Cardiac fibroblast (primary cell): ENCODE results near the gene BICRA.
"Not testable (repeated sequence)": the region's sequence is repeated elsewhere in the genome, so short reads cannot be mapped to it uniquely, and the experiment has no call there.

Experiments
- DNase-seq, 2 donors: peaks; one replicate each; pipeline versions ENCODE4 v3.0.0 to v3.0.0-alpha.2; 2010; ENCODE audit warnings: low read depth in 2 of 2
- H3K4me3 ChIP-seq, 2 donors: replicated peaks in 1 of 2; 1 replicate in 1 of 2; 2 replicates in 1 of 2; pipeline ENCODE4 v1.5.1; 2011; ENCODE audit warnings: low read depth in 2 of 2, low read length in 2 of 2, mild to moderate bottlenecking in 2 of 2, moderate library complexity in 1 of 2
- TF ChIP-seq, protein P1 (sequence below): IDR thresholded peaks from one replicate; pipeline ENCODE4 v1.5.1; 2011; ENCODE audit warnings: low read depth, mild to moderate bottlenecking, low read length, inconsistent platforms

Gene BICRA

DNA sequence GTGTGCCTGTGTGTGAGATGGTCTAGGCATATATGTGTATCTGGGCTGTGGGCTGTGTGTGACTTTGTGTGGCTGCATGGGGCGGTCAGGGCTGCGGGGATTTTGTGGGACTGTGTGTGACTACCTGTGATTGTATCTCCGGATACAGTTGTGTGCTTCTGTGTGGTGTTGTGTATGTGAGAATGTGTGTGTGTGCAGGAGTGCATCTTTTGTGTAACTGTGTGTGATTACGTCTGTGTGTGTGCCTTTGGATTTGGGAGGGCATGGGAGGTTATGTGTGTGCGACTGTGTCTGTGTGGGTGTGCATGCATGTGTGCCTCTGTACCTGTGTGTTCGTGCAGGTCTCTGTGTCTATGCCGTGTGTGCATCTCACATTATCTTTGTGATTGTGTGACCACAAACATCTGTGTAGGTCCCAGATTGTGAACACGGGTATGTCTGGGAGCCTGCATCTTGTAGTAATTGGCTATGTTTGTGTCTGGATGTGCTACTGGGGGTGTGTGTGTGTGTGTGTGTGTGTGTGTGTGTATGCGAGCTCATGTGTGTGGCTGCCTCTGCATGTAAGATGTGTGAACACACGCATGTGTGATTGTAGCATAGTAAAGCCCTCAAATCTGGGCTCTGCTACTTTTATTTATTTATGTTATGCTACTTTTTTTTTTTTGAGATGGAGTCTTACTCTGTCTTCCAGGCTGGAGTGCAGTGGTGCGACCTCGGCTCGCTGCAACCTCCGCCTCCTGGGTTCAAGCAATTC is 111.9 kb downstream of the BICRA start:
- TF ChIP-seq, protein P1, sequence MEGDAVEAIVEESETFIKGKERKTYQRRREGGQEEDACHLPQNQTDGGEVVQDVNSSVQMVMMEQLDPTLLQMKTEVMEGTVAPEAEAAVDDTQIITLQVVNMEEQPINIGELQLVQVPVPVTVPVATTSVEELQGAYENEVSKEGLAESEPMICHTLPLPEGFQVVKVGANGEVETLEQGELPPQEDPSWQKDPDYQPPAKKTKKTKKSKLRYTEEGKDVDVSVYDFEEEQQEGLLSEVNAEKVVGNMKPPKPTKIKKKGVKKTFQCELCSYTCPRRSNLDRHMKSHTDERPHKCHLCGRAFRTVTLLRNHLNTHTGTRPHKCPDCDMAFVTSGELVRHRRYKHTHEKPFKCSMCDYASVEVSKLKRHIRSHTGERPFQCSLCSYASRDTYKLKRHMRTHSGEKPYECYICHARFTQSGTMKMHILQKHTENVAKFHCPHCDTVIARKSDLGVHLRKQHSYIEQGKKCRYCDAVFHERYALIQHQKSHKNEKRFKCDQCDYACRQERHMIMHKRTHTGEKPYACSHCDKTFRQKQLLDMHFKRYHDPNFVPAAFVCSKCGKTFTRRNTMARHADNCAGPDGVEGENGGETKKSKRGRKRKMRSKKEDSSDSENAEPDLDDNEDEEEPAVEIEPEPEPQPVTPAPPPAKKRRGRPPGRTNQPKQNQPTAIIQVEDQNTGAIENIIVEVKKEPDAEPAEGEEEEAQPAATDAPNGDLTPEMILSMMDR: no peak
- DNase-seq: no peak
- H3K4me3 ChIP-seq: peak overlapping the region in 1 of 2 donors; percentile 4

DNA sequence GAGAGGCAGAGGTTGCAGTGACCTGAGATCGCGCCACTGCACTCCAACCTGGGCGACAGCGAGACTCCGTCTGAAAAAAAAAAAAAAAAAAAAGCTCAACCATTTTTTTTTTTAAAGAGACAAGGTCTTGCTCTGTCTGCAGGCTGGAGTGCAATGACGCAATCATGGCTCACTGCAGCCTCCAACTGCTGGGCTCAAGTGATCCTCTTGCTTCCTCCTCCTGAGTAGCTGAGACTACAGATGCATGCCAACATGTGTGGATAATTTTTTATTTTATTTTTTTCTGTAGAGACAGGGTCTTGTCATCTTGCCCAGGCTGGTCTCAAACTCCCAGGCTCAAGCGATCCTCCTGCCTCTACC is 114.6 kb downstream of the BICRA start:
- DNase-seq: peak; percentile 93 to 94
- H3K4me3 ChIP-seq: peak overlapping the region in 1 of 2 donors; percentile 10
- TF ChIP-seq, protein P1: no peak

DNA sequence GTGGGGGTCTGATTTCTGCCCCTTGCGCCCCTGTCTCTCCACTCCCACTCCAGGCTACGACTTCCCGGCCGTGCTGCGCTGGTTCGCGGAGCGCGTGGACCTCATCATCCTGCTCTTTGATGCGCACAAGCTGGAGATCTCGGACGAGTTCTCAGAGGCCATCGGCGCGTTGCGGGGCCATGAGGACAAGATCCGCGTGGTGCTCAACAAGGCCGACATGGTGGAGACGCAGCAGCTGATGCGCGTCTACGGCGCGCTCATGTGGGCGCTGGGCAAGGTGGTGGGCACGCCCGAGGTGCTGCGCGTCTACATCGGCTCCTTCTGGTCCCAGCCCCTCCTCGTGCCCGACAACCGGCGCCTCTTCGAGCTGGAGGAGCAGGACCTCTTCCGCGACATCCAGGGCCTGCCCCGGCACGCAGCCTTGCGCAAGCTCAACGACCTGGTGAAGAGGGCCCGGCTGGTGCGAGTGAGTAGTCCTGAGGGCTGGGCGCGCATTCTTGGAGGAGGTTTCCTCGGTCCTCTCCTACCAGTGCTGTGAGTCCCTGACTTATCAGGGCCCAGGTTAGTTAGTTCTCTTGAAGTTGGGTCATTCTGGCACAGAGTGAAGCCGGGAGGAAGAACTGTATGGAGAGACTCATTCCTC is 116.9 kb downstream of the BICRA start:
- no peak overlapping the region for H3K4me3 ChIP-seq
- TF ChIP-seq, protein P1: no peak
- DNase-seq: no peak

DNA sequence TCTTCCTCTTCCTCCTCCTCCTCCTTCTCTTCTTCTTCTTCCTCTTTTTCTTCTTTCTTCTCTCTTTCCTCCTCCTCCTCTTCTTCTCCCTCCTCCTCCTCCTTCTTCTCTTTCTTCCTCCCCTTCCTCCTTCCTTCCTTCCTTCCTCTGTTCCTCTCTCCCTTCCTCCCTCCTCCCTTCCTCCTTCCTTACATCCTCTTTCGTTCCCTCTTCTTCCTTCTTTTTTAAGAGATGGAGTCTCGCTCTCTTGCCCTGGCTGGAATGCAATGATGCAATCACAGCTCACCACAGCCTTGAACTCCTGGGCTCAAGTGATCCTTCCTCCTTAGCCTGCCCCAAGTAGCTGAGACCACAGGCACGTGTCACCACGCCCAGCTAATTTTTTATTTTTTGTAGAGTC is 117.5 kb downstream of the BICRA start:
- peak; percentile 75 to 76 for DNase-seq
- TF ChIP-seq, protein P1: no peak
- no peak overlapping the region for H3K4me3 ChIP-seq

DNA sequence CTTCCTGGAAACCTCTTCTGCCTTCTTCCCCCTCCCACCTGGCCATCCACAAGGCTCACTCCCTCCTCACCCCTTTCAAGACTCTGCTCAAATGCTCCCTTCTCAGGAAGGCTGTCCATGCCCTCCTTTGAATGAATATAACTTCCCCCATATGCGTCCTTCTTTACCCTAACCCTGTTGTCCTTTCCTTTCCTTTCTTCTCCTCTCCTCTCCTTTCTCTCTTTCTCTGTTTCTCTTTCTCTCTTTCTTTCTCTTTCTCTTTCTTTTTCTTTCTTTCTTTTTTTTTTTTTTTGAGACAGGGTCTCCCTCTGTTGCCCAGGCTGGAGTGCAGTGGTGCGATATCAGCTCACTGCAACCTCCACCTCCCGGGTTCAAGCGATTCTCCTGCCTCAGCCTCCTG is 119.4 kb downstream of the BICRA start:
- DNase-seq, H3K4me3 ChIP-seq: not testable (repeated sequence)

DNA sequence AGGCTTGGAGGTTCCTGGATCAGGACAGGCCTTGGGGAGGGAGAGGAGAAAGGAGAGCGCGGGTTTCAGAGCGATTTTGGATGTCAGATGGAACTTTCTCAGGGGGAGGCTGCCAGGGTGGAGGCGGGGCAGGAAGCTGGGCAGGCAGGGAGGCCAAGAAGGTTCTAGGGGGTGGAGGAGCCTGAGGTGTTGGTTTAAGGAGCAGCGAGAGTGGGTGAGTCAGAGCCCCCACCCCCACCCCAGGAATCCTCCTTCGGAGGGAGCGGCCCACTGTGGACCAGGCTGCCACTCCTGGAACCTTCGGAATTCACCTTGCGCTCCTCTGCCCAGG is 120.5 kb downstream of the BICRA start:
- peak overlapping the region in 1 of 2 donors; percentile 14 for H3K4me3 ChIP-seq
- TF ChIP-seq, protein P1: no peak
- peak; percentile 90 to 91 for DNase-seq

DNA sequence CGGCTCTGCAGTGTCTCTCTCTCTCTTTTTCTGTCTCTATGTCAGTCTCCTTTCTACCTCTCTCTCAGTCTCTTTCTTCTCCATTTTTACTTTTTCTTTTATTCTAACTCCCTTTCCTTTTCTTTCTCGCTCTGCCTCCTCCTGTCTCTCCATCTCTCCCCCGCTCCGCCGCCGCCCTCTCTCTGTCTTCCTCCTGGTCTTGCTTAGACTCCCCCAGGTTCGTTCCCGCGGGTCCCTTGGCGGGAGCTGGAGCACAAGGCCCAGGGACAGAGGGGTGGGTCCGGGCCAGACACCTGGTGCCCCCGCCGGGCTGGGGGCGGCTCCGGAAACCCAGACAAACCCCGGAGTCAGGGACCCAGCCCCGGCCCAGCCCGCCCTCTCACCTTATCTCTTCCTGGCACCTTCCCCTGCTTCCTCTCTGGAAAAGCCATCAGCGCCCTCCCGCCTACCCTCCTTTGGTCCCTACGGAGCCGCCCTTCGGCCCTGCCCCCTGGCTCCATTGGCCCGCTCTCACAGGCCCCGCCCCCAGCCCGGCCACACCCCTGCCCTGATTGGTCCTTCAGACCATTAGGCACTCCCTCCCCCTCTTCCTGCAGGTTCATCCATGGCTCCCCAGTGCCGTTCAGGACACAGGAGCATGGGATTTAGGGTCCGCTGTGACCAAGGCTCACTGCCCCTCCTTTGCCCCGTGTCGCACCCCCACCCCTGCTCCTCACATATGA is 121.0 kb downstream of the BICRA start:
- DNase-seq: peak in 1 of 2 donors; percentile 68
- H3K4me3 ChIP-seq: peak overlapping the region; percentile 11 to 18
- TF ChIP-seq, protein P1: no peak
